Epithelial cell of proximal tubule (primary cell): Measurements from ENCODE around the gene RCAN2. TPM values are rescaled to one million over a fixed set of nuclear protein-coding genes. Genes with fewer than 3 reads are reported as not detected.

Experiments
- DNase-seq: peaks from one replicate; pipeline ENCODE4 v3.0.0-alpha.2; 2011; ENCODE audit warnings: low read depth
- H3K4me3 ChIP-seq: 2 replicates; pipeline ENCODE4 v1.5.1; 2011; ENCODE audit warnings: low read depth, mild to moderate bottlenecking, low read length
- CTCF ChIP-seq: conservative IDR thresholded peaks from 2 replicates; pipeline ENCODE4 v1.5.1; 2012; ENCODE audit warnings: low read depth, mild to moderate bottlenecking, low read length
- total RNA-seq: library from RNA; depleted of rRNA; stranded (reverse); fragments of >200 nt; gene quantifications from 2 replicates; pipeline ENCODE4 v1.2.3, GENCODE V29; 2015

RCAN2 gene
- total RNA-seq, 1 donor from 2014 or later, result 5.3 TPM

GRCh38 chr6:46299253-46299652, 192.0 kb downstream of the RCAN2 start:
- no peak for TF ChIP-seq CTCF
- DNase-seq, result no peak
- H3K4me3 ChIP-seq, result no peak overlapping the region

- no peak for DNase-seq
- TF ChIP-seq CTCF, result no peak
- no peak overlapping the region for H3K4me3 ChIP-seq
These were observed 194.7 kb downstream of the RCAN2 start for GRCh38 chr6:46296586-46296985.

GRCh38 chr6:46293641-46294316, 197.5 kb downstream of the RCAN2 start:
- TF ChIP-seq CTCF, result no peak

GRCh38 chr6:46291880-46292279, 199.4 kb downstream of the RCAN2 start:
- no peak for TF ChIP-seq CTCF
- DNase-seq, result no peak
- no peak overlapping the region for H3K4me3 ChIP-seq

More at GRCh38 chr6:46293641-46294316, 197.5 kb downstream of the RCAN2 start:
- no peak for DNase-seq
- no peak overlapping the region for H3K4me3 ChIP-seq

- no peak overlapping the region for H3K4me3 ChIP-seq
- no peak for DNase-seq
- TF ChIP-seq CTCF, result no peak
These were observed 200.0 kb downstream of the RCAN2 start for GRCh38 chr6:46291275-46291633.

- no peak for DNase-seq
- TF ChIP-seq CTCF, result no peak
- H3K4me3 ChIP-seq, result no peak overlapping the region
These were observed 200.6 kb downstream of the RCAN2 start for GRCh38 chr6:46290421-46291274.

GRCh38 chr6:46289898-46290297, 201.4 kb downstream of the RCAN2 start:
- DNase-seq, result no peak
- H3K4me3 ChIP-seq, result no peak overlapping the region
- no peak for TF ChIP-seq CTCF
